Mesothelial cell of epicardium (in vitro differentiated cells): ENCODE measurements around the gene DCDC1. TPM values are rescaled to one million over a fixed set of nuclear protein-coding genes. Genes with fewer than 3 reads are reported as not detected.

Experiments
- DNase-seq, 2 experiments: peaks; one replicate each; pipeline ENCODE4 v3.0.0; 2021; ENCODE audit warnings: low spot score in 2 of 2; ENCODE audit not compliant: unreplicated experiment in 2 of 2
- H3K27ac Mint-ChIP-seq: 2 replicates; pipeline ENCODE4 v1.8.0; 2021; ENCODE audit warnings: mixed read lengths
- H3K27me3 Mint-ChIP-seq: 2 replicates; pipeline ENCODE4 v1.8.0; 2021; ENCODE audit warnings: low read depth, mixed read lengths
- H3K36me3 Mint-ChIP-seq: 2 replicates; pipeline ENCODE4 v1.8.0; 2021; ENCODE audit warnings: mixed read lengths
- H3K4me1 Mint-ChIP-seq: 2 replicates; pipeline ENCODE4 v1.8.0; 2021; ENCODE audit warnings: mixed read lengths
- H3K4me3 Mint-ChIP-seq: 2 replicates; pipeline ENCODE4 v1.8.0; 2021; ENCODE audit warnings: mild to moderate bottlenecking, moderate library complexity, mixed read lengths
- H3K9me3 Mint-ChIP-seq: 2 replicates; pipeline ENCODE4 v1.8.0; 2021; ENCODE audit warnings: mixed read lengths
- CTCF ChIP-seq: fragments of 200-600 bp; sonication (generic); IDR thresholded peaks from one replicate; pipeline ENCODE4 v1.5.0; 2021; ENCODE audit warnings: antibody characterized with exemption; ENCODE audit not compliant: unreplicated experiment
- total RNA-seq: library from RNA; stranded (reverse); gene quantifications from 3 replicates; pipeline ENCODE4 v1.2.1, GENCODE V29; 2021

Gene DCDC1
- total RNA-seq, 1 donor from 2014 or later: 1.2 TPM

- no peak overlapping the region for H3K27ac Mint-ChIP-seq
- H3K4me3 Mint-ChIP-seq: no peak overlapping the region
- DNase-seq: no peak
- H3K4me1 Mint-ChIP-seq: no peaks in the 10 kb centered on the region
- no peaks in the 10 kb centered on the region for H3K9me3 Mint-ChIP-seq
- TF ChIP-seq CTCF: no peak
- H3K36me3 Mint-ChIP-seq: no peaks in the 10 kb centered on the region
- peaks cover 2% of the 10 kb centered on the region for H3K27me3 Mint-ChIP-seq
Measured at GRCh38 chr11:30991376-30991775, 378.2 kb downstream of the DCDC1 start.

GRCh38 chr11:30990625-30991296, 378.8 kb downstream of the DCDC1 start:
- no peaks in the 10 kb centered on the region for H3K27me3 Mint-ChIP-seq
- no peak for TF ChIP-seq CTCF
- no peaks in the 10 kb centered on the region for H3K4me1 Mint-ChIP-seq
- no peak overlapping the region for H3K4me3 Mint-ChIP-seq
- H3K36me3 Mint-ChIP-seq: no peaks in the 10 kb centered on the region
- no peaks in the 10 kb centered on the region for H3K9me3 Mint-ChIP-seq
- no peak overlapping the region for H3K27ac Mint-ChIP-seq
- DNase-seq: no peak

GRCh38 chr11:30987819-30988218, 381.7 kb downstream of the DCDC1 start:
- no peak overlapping the region for H3K27ac Mint-ChIP-seq
- H3K4me3 Mint-ChIP-seq: no peak overlapping the region
- H3K4me1 Mint-ChIP-seq: peaks cover 4% of the 10 kb centered on the region
- no peaks in the 10 kb centered on the region for H3K36me3 Mint-ChIP-seq
- no peaks in the 10 kb centered on the region for H3K27me3 Mint-ChIP-seq
- H3K9me3 Mint-ChIP-seq: no peaks in the 10 kb centered on the region
- no peak for DNase-seq
- no peak for TF ChIP-seq CTCF

GRCh38 chr11:30985536-30985935, 384.0 kb downstream of the DCDC1 start:
- no peaks in the 10 kb centered on the region for H3K36me3 Mint-ChIP-seq
- H3K27ac Mint-ChIP-seq: no peak overlapping the region

GRCh38 chr11:30984827-30985226, 384.7 kb downstream of the DCDC1 start:
- Mint-ChIP-seq H3K36me3 (no peaks in the 10 kb centered on the region), H3K4me1 (peaks cover 4% of the 10 kb centered on the region), H3K27ac (no peak overlapping the region), H3K4me3 (no peak overlapping the region), H3K27me3 (no peaks in the 10 kb centered on the region), H3K9me3 (no peaks in the 10 kb centered on the region)
- no peak for TF ChIP-seq CTCF
- DNase-seq: no peak

More at GRCh38 chr11:30985536-30985935, 384.0 kb downstream of the DCDC1 start:
- TF ChIP-seq CTCF: no peak
- H3K4me3 Mint-ChIP-seq: no peak overlapping the region
- peaks cover 4% of the 10 kb centered on the region for H3K4me1 Mint-ChIP-seq
- no peaks in the 10 kb centered on the region for H3K27me3 Mint-ChIP-seq
- DNase-seq: no peak
- no peaks in the 10 kb centered on the region for H3K9me3 Mint-ChIP-seq
